ENCODE measurements around the gene CLIC1. TPM values are rescaled to one million over a fixed set of nuclear protein-coding genes. Genes with fewer than 3 reads are reported as not detected.

Gene CLIC1
- total RNA-seq, 2 donors from 2014 or later: 90.9 to 194 TPM

- Histone ChIP-seq H3K27ac (no peak overlapping the region), H3K9me3 (no peaks in the 10 kb centered on the region), H3K4me3 (no peak overlapping the region), H3K36me3 (peaks cover 69% of the 10 kb centered on the region), H3K27me3 (no peaks in the 10 kb centered on the region), H3K4me1 (no peaks in the 10 kb centered on the region)
- no peak for DNase-seq (ENCODE audit: low spot score)
- TF ChIP-seq CTCF (IDR thresholded peaks at IDR 0.05): no peak
These were observed 48.3 kb downstream of the CLIC1 start for GRCh38 chr6:31687860-31688693.

DNA sequence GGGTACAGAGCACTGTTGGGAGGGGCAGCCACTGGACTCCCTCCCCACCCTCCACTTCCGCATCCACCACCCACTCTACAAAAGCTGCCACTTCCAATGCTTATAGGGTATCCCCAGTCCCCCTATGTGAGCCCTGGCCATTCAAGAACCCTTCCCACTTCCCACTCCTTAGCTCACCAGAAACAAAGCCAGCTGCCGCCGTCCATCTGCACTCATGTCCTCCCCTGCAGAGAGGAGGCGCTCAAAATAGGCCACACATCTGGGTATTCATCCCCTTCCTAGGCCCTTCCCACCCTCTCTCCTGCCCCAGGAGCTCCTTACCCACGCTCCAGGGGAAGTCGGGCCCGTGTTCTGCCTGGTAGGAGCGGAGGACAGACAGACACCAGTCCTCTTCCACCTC lies 49.0 kb downstream of the CLIC1 start:
- DNase-seq (ENCODE audit: low spot score): no peak
- peaks cover 62% of the 10 kb centered on the region for H3K36me3 ChIP-seq
- no peaks in the 10 kb centered on the region for H3K9me3 ChIP-seq
- H3K4me3 ChIP-seq: no peak overlapping the region
- H3K27ac ChIP-seq: no peak overlapping the region
- no peaks in the 10 kb centered on the region for H3K27me3 ChIP-seq
- TF ChIP-seq CTCF (IDR thresholded peaks at IDR 0.05): no peak
- H3K4me1 ChIP-seq: no peaks in the 10 kb centered on the region

- Histone ChIP-seq H3K4me3 (no peak overlapping the region), H3K27ac (no peak overlapping the region), H3K9me3 (no peaks in the 10 kb centered on the region), H3K27me3 (no peaks in the 10 kb centered on the region), H3K4me1 (peaks cover 0 to 4% of the 10 kb centered on the region in 2 donors), H3K36me3 (peaks cover 53% of the 10 kb centered on the region)
- no peak for TF ChIP-seq CTCF (IDR thresholded peaks at IDR 0.05)
- no peak for DNase-seq (ENCODE audit: low spot score)
These were observed 49.8 kb downstream of the CLIC1 start for GRCh38 chr6:31686483-31686882.

- H3K9me3 ChIP-seq: no peaks in the 10 kb centered on the region
- DNase-seq (ENCODE audit: low spot score): no peak
- no peak overlapping the region for H3K27ac ChIP-seq
- no peaks in the 10 kb centered on the region for H3K27me3 ChIP-seq
- no peak for TF ChIP-seq CTCF (IDR thresholded peaks at IDR 0.05)
- H3K4me3 ChIP-seq: no peak overlapping the region
- H3K4me1 ChIP-seq: peaks cover 0 to 16% of the 10 kb centered on the region in 2 donors
- H3K36me3 ChIP-seq: peaks cover 24% of the 10 kb centered on the region
These were observed 52.7 kb downstream of the CLIC1 start for GRCh38 chr6:31683591-31683990.

GRCh38 chr6:31681135-31681671 lies 55.1 kb downstream of the CLIC1 start:
- DNase-seq (ENCODE audit: low spot score): no peak
- peak overlapping the region; percentile 60 to 72 for H3K27ac ChIP-seq
- TF ChIP-seq CTCF (IDR thresholded peaks at IDR 0.05): peak in 1 of 2 donors; percentile 28

More at GRCh38 chr6:31681135-31681671, 55.1 kb downstream of the CLIC1 start:
- Histone ChIP-seq H3K27me3 (no peaks in the 10 kb centered on the region), H3K9me3 (no peaks in the 10 kb centered on the region), H3K36me3 (peaks cover 3% of the 10 kb centered on the region), H3K4me3 (peak overlapping the region; percentile 43 to 53), H3K4me1 (peaks cover 0 to 16% of the 10 kb centered on the region in 2 donors)

Small RNAs within 50 kb of the gene (microRNA-seq; reads per million reads assigned to microRNA genes)
- gene MIR4646 (ENCODE audit: borderline number of aligned reads in 2 of 2, borderline replicate concordance in 1 of 2): 0 to 0.71 reads per million in 2 donors

Other genes with a start within 250 kb of the CLIC1 start
- gene MICB, start 238.4 kb downstream of the CLIC1 start, total RNA-seq: 1 to 10 TPM; 1.6 to 3.1 TPM
- not detected for gene MCCD1, start 207.6 kb downstream of the CLIC1 start, total RNA-seq
- 100 to 1,000 TPM; 119 to 143 TPM for gene DDX39B, start 194.5 kb downstream of the CLIC1 start, total RNA-seq
- gene ATP6V1G2, start 189.9 kb downstream of the CLIC1 start, total RNA-seq: 1 to 10 TPM; 1.2 to 6.0 TPM
- 10 to 100 TPM; 12.9 to 18.4 TPM for gene NFKBIL1, start 188.9 kb downstream of the CLIC1 start, total RNA-seq
- not detected for gene LTA, start 164.2 kb downstream of the CLIC1 start, total RNA-seq
- under 1 TPM in 1 of 2 donors, not detected in 1; 0.51 TPM for gene TNF, start 161.0 kb downstream of the CLIC1 start, total RNA-seq
- not detected for gene LTB, start 154.1 kb downstream of the CLIC1 start, total RNA-seq
- gene LST1, start 150.3 kb downstream of the CLIC1 start, total RNA-seq: 1 to 10 TPM; 2.8 to 8.5 TPM
- not detected for gene NCR3, start 143.5 kb downstream of the CLIC1 start, total RNA-seq
- 10 to 100 TPM in 1 of 2 donors, 1 to 10 TPM in 1; 8.3 to 27.3 TPM for gene AIF1, start 121.3 kb downstream of the CLIC1 start, total RNA-seq
- gene PRRC2A, start 115.8 kb downstream of the CLIC1 start, total RNA-seq: 10 to 100 TPM; 61.0 to 96.7 TPM
- gene BAG6, start 83.9 kb downstream of the CLIC1 start, total RNA-seq: 100 to 1,000 TPM; 209 to 306 TPM
- gene APOM, start 80.6 kb downstream of the CLIC1 start, total RNA-seq: 1 to 10 TPM; 1.0 to 1.2 TPM
- 10 to 100 TPM; 17.8 to 19.2 TPM for gene C6orf47, start 75.8 kb downstream of the CLIC1 start, total RNA-seq
- 10 to 100 TPM; 14.7 to 20.0 TPM for gene GPANK1, start 71.5 kb downstream of the CLIC1 start, total RNA-seq
- gene CSNK2B, start 70.5 kb downstream of the CLIC1 start, total RNA-seq: 100 to 1,000 TPM; 242 to 243 TPM
- gene LY6G5B, start 66.6 kb downstream of the CLIC1 start, total RNA-seq: 1 to 10 TPM in 1 of 2 donors, under 1 TPM in 1; 0.67 to 1.8 TPM
- 1 to 10 TPM; 1.2 to 4.9 TPM for gene LY6G5C, start 55.5 kb downstream of the CLIC1 start, total RNA-seq
- 10 to 100 TPM; 22.7 to 29.4 TPM for gene ABHD16A, start 33.2 kb downstream of the CLIC1 start, total RNA-seq
- not detected for gene LY6G6F, start 29.7 kb downstream of the CLIC1 start, total RNA-seq
- gene LY6G6D, start 21.2 kb downstream of the CLIC1 start, total RNA-seq: not detected
- 1 to 10 TPM in 1 of 2 donors, not detected in 1; 1.3 TPM for gene LY6G6C, start 14.8 kb downstream of the CLIC1 start, total RNA-seq
- gene MPIG6B, start 13.2 kb downstream of the CLIC1 start, total RNA-seq: under 1 TPM in 1 of 2 donors, not detected in 1; 0.55 TPM
- gene DDAH2, start 7.2 kb downstream of the CLIC1 start, total RNA-seq: 10 to 100 TPM; 53.5 to 93.3 TPM
- under 1 TPM; 0.37 to 0.98 TPM for gene MSH5, start 3.5 kb upstream of the CLIC1 start, total RNA-seq
- not detected for gene SAPCD1, start 26.1 kb upstream of the CLIC1 start, total RNA-seq
- gene VWA7, start 40.8 kb upstream of the CLIC1 start, total RNA-seq: 1 to 10 TPM; 4.1 to 7.5 TPM
- 10 to 100 TPM; 15.3 to 24.6 TPM for gene VARS1, start 59.2 kb upstream of the CLIC1 start, total RNA-seq
- gene LSM2, start 70.4 kb upstream of the CLIC1 start, total RNA-seq: 10 to 100 TPM; 28.8 to 32.0 TPM
- gene HSPA1L, start 78.8 kb upstream of the CLIC1 start, total RNA-seq: 1 to 10 TPM; 1.1 to 1.6 TPM
- gene HSPA1A, start 79.0 kb upstream of the CLIC1 start, total RNA-seq: 100 to 1,000 TPM; 315 to 334 TPM
- 100 to 1,000 TPM; 131 to 232 TPM for gene HSPA1B, start 91.2 kb upstream of the CLIC1 start, total RNA-seq
- gene NEU1, start 126.3 kb upstream of the CLIC1 start, total RNA-seq: 10 to 100 TPM; 28.0 to 37.7 TPM
- not detected for gene SLC44A4, start 142.5 kb upstream of the CLIC1 start, total RNA-seq
- gene EHMT2, start 161.2 kb upstream of the CLIC1 start, total RNA-seq: 10 to 100 TPM; 10.5 to 19.1 TPM
- under 1 TPM; 0.47 to 0.52 TPM for gene ZBTB12, start 165.6 kb upstream of the CLIC1 start, total RNA-seq
- 10 to 100 TPM in 1 of 2 donors, 1 to 10 TPM in 1; 3.5 to 19.9 TPM for gene C2, start 191.2 kb upstream of the CLIC1 start, total RNA-seq
- 100 to 1,000 TPM in 1 of 2 donors, 10 to 100 TPM in 1; 65.5 to 126 TPM for gene CFB, start 209.6 kb upstream of the CLIC1 start, total RNA-seq
- gene NELFE, start 222.4 kb upstream of the CLIC1 start, total RNA-seq: 10 to 100 TPM; 40.0 to 81.7 TPM
- gene SKIC2, start 222.6 kb upstream of the CLIC1 start, total RNA-seq: 10 to 100 TPM; 18.7 to 31.6 TPM
- 10 to 100 TPM; 12.1 to 14.1 TPM for gene DXO, start 235.6 kb upstream of the CLIC1 start, total RNA-seq
- gene C4A, start 245.5 kb upstream of the CLIC1 start, total RNA-seq: 100 to 1,000 TPM; 152 to 175 TPM